OCI-LY7 (cell line): Measurements from ENCODE around the gene STBD1.

Experiments
- EZH2phosphoT487 ChIP-seq: fragments of 200-600 bp; sonication (generic); IDR thresholded peaks from 2 replicates; pipeline ENCODE4 v1.6.1; 2018; ENCODE audit warnings: low read depth, borderline replicate concordance, mild to moderate bottlenecking, mixed run types, antibody characterized with exemption, low read length, moderate library complexity, mixed read lengths
- TF ChIP-seq, protein P1 (sequence below): fragments of 200-600 bp; sonication (generic); conservative IDR thresholded peaks from 2 replicates; pipeline ENCODE4 v1.5.1; 2014; ENCODE audit warnings: mild to moderate bottlenecking, antibody characterized with exemption, low read length, moderate library complexity, mixed read lengths

DNA sequence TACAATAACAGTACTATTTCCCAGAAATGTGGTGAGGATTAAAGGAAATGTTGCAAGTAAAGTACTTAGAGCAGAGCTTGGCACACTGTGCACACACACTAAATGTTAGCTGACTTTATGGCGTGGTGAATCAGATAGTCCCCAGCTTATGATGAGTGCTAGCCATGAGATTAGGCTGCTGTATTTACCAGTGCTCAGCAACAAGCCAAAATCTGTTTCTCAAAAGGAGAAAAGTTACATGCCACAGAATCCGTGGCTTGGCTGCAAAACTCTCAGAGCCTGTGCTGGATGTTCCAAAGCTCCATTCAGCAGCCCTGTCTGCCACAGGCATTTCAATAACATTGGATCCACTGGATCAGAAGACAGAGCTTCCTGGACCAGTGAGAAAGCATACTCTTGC is 12.8 kb upstream of the STBD1 start:
- TF ChIP-seq, protein P1, sequence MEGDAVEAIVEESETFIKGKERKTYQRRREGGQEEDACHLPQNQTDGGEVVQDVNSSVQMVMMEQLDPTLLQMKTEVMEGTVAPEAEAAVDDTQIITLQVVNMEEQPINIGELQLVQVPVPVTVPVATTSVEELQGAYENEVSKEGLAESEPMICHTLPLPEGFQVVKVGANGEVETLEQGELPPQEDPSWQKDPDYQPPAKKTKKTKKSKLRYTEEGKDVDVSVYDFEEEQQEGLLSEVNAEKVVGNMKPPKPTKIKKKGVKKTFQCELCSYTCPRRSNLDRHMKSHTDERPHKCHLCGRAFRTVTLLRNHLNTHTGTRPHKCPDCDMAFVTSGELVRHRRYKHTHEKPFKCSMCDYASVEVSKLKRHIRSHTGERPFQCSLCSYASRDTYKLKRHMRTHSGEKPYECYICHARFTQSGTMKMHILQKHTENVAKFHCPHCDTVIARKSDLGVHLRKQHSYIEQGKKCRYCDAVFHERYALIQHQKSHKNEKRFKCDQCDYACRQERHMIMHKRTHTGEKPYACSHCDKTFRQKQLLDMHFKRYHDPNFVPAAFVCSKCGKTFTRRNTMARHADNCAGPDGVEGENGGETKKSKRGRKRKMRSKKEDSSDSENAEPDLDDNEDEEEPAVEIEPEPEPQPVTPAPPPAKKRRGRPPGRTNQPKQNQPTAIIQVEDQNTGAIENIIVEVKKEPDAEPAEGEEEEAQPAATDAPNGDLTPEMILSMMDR = no peak
- TF ChIP-seq EZH2phosphoT487 = no peak
